Vagina (tissue), 2 donors: ENCODE measurements around the gene REXO5. TPM values are rescaled to one million over a fixed set of nuclear protein-coding genes. Genes with fewer than 3 reads are reported as not detected.
A peak's percentile ranks its signal among the peaks of the same experiment; 100 is the strongest.

Experiments
- DNase-seq, 2 donors: peaks; one replicate each; pipeline ENCODE4 v3.0.0-alpha.2; 2017; ENCODE audit errors: extremely low spot score in 2 of 2
- H3K27ac ChIP-seq: fragments of 200-600 bp; sonication (generic); one replicate; pipeline ENCODE4 v1.5.1; 2019
- H3K27me3 ChIP-seq: fragments of 200-600 bp; sonication (generic); one replicate; pipeline ENCODE4 v1.5.1; 2019
- H3K36me3 ChIP-seq, 2 donors: fragments of 200-600 bp; sonication (generic); one replicate each; pipeline ENCODE4 v1.5.1; 2017 to 2019
- H3K4me1 ChIP-seq: fragments of 200-600 bp; sonication (generic); one replicate; pipeline ENCODE4 v1.5.1; 2019
- H3K4me3 ChIP-seq, 2 donors: fragments of 200-600 bp; sonication (generic); 1 replicate in 1 of 2; 2 replicates in 1 of 2; pipeline ENCODE4 v1.5.1; 2016 to 2019
- H3K9me3 ChIP-seq: fragments of 200-600 bp; sonication (generic); one replicate; pipeline ENCODE4 v1.5.1; 2019
- POLR2A ChIP-seq, 2 donors: fragments of 450-650 bp; IDR thresholded peaks; one replicate each; pipeline ENCODE4 v1.6.1; 2017; ENCODE audit warnings: antibody characterized with exemption in 2 of 2, mild to moderate bottlenecking in 2 of 2, moderate library complexity in 2 of 2
- POLR2AphosphoS5 ChIP-seq, 2 donors: sonication (generic); formaldehyde crosslinking; IDR thresholded peaks; one replicate each; pipeline ENCODE4 v1.9.0; 2017; ENCODE audit warnings: antibody characterized with exemption in 2 of 2, mild to moderate bottlenecking in 2 of 2, low read depth in 1 of 2; ENCODE audit not compliant: insufficient read depth in 1 of 2
- intact Hi-C: fragments of 100-400 bp; cut with DNase I; formaldehyde crosslinking; loops from one replicate; pipeline ENCODE4 v1.15.1; 2023
- total RNA-seq: library from RNA; depleted of rRNA; stranded (reverse); fragments of >200 nt; gene quantifications from one replicate; pipeline ENCODE4 v1.2.3, GENCODE V29; 2016
- TF ChIP-seq, protein P1 (sequence below), 3 experiments: fragments of 450-650 bp in 2 of 3; fragments of 200-600 bp in 1 of 3; sonication (generic) in 1 of 3; IDR thresholded peaks; one replicate each; pipeline ENCODE4 v1.5.1; 2017 to 2019; ENCODE audit warnings: antibody characterized with exemption in 3 of 3, mild to moderate bottlenecking in 2 of 3, moderate library complexity in 2 of 3

Gene REXO5
- total RNA-seq, 1 donor from 2014 or later = 3.7 TPM

DNA sequence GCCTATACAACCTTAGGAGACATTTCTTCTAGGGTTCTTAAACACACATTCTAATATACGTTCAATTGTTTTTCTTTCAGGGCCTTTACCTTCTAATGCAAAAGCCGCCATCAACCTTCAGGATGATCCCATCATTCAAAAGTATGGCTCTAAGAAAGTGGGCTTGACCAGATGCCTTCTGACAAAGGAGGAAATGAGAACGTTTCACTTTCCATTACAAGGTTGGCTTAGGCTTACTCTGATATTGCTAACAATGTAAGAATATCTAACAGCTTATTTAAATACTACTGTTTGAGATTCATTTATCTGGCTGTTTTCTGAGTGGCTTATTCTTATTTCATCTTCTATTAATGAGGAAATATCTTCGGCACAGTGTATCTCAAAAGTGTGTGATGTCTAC, 15.4 kb downstream of the REXO5 start:
- TF ChIP-seq, protein P1, sequence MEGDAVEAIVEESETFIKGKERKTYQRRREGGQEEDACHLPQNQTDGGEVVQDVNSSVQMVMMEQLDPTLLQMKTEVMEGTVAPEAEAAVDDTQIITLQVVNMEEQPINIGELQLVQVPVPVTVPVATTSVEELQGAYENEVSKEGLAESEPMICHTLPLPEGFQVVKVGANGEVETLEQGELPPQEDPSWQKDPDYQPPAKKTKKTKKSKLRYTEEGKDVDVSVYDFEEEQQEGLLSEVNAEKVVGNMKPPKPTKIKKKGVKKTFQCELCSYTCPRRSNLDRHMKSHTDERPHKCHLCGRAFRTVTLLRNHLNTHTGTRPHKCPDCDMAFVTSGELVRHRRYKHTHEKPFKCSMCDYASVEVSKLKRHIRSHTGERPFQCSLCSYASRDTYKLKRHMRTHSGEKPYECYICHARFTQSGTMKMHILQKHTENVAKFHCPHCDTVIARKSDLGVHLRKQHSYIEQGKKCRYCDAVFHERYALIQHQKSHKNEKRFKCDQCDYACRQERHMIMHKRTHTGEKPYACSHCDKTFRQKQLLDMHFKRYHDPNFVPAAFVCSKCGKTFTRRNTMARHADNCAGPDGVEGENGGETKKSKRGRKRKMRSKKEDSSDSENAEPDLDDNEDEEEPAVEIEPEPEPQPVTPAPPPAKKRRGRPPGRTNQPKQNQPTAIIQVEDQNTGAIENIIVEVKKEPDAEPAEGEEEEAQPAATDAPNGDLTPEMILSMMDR (IDR thresholded peaks at IDR 0.05) = no peak
- TF ChIP-seq POLR2AphosphoS5 (IDR thresholded peaks at IDR 0.05; ENCODE audit: insufficient read depth in 1 of 2, low read depth in 1 of 2) (no peak), POLR2A (IDR thresholded peaks at IDR 0.05) (no peak)
- Histone ChIP-seq H3K27me3 (no peaks in the 10 kb centered on the region), H3K9me3 (no peaks in the 10 kb centered on the region), H3K27ac (no peak overlapping the region), H3K4me1 (no peaks in the 10 kb centered on the region), H3K4me3 (no peak overlapping the region), H3K36me3 (peaks cover 0 to 12% of the 10 kb centered on the region in 2 donors)
- intact Hi-C loops = no loop called here
- DNase-seq = no peak

DNA sequence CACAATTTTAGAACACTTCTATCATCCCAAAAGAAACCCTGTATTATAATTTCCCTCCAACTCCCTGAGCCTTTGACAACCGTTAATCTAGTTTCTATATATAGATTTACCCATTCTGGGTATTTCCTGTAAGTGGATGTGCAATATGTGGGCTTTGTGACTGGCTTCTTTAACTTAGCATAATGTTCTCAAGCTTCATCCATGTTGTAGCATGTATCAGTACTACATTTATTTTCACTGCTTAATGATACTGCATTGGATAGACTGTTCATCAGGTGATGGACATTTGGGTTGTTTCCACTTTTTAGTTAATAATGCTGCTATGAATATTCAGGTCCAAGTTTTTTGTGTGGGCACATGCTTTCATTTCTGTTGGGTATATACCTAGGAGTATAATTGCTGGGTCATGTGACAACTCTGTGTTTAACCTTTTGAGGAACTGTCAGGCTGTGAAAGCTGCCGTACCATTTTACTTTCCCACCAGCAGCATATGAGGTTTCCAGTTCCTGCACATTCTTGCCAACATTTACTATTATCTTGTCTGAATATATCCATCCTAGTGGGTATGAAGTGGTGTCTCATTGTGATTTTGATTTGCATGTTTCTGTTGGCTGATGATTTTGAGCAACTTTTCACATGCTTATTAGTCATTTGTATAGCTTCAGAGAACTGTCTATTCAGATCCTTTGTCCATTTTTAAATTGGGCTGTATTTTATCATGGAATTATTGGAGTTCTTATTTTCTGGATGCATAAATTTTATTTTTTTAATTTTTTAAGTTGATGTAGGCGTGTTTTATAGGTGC, 16.4 kb downstream of the REXO5 start:
- no peaks in the 10 kb centered on the region for H3K27me3 ChIP-seq
- no peak overlapping the region for H3K4me3 ChIP-seq
- H3K9me3 ChIP-seq = no peaks in the 10 kb centered on the region
- TF ChIP-seq, protein P1 (IDR thresholded peaks at IDR 0.05) = no peak
- TF ChIP-seq POLR2AphosphoS5 (IDR thresholded peaks at IDR 0.05; ENCODE audit: insufficient read depth in 1 of 2, low read depth in 1 of 2) (no peak), POLR2A (IDR thresholded peaks at IDR 0.05) (no peak)
- no peak overlapping the region for H3K27ac ChIP-seq
- peaks cover 0 to 12% of the 10 kb centered on the region in 2 donors for H3K36me3 ChIP-seq
- intact Hi-C loops = no loop called here
- DNase-seq = no peak
- H3K4me1 ChIP-seq = no peaks in the 10 kb centered on the region

DNA sequence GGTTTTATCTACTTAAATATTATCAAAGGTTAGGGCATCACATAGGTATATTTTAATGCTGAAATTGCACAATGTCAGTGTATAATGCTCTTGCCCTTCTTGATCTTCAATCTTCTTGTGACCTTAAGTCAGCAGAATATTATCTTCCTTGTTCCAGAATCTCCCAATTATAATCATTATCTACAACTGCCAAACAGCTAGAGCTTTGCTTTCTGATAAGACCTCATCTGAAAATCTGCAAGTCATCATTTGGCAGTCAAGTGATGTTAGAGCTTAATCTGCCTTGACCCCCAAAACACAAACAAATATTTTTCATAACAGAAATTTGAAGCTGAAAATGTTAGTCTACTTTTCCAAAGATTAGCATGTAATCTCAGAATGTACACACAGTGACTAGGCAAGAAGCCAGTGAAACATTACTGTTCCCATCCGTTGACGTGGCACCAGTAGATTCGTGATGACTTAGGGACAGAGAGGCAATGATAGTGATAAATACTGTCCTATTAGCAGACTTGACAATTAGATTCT, 19.8 kb downstream of the REXO5 start:
- Histone ChIP-seq H3K4me3 (no peak overlapping the region), H3K4me1 (no peaks in the 10 kb centered on the region), H3K9me3 (no peaks in the 10 kb centered on the region), H3K27me3 (no peaks in the 10 kb centered on the region), H3K36me3 (peaks cover 0 to 12% of the 10 kb centered on the region in 2 donors), H3K27ac (no peak overlapping the region)
- no peak for DNase-seq
- TF ChIP-seq POLR2AphosphoS5 (IDR thresholded peaks at IDR 0.05; ENCODE audit: insufficient read depth in 1 of 2, low read depth in 1 of 2) = no peak
- TF ChIP-seq, protein P1 (IDR thresholded peaks at IDR 0.05) = no peak
- no peak for TF ChIP-seq POLR2A (IDR thresholded peaks at IDR 0.05)
- intact Hi-C loops = no loop called here

GRCh38 chr16:20829536-20829935, 23.2 kb downstream of the REXO5 start:
- H3K4me1 ChIP-seq = no peaks in the 10 kb centered on the region
- no peak overlapping the region for H3K4me3 ChIP-seq
- no peaks in the 10 kb centered on the region for H3K9me3 ChIP-seq
- H3K36me3 ChIP-seq = peaks cover 0 to 7% of the 10 kb centered on the region in 2 donors
- intact Hi-C loops = no loop called here
- no peaks in the 10 kb centered on the region for H3K27me3 ChIP-seq
- no peak for DNase-seq
- no peak overlapping the region for H3K27ac ChIP-seq
- TF ChIP-seq POLR2AphosphoS5 (IDR thresholded peaks at IDR 0.05; ENCODE audit: insufficient read depth in 1 of 2, low read depth in 1 of 2) (no peak), POLR2A (IDR thresholded peaks at IDR 0.05) (no peak)
- TF ChIP-seq, protein P1 (IDR thresholded peaks at IDR 0.05) = no peak

- intact Hi-C loops = no loop called here
- peak overlapping the region; percentile 6 for H3K27ac ChIP-seq
- DNase-seq = no peak
- H3K27me3 ChIP-seq = no peaks in the 10 kb centered on the region
- peaks cover 0 to 7% of the 10 kb centered on the region in 2 donors for H3K36me3 ChIP-seq
- H3K4me3 ChIP-seq = no peak overlapping the region
- TF ChIP-seq POLR2A (IDR thresholded peaks at IDR 0.05) (no peak), POLR2AphosphoS5 (IDR thresholded peaks at IDR 0.05; ENCODE audit: insufficient read depth in 1 of 2, low read depth in 1 of 2) (no peak)
- TF ChIP-seq, protein P1 (IDR thresholded peaks at IDR 0.05) = no peak
- no peaks in the 10 kb centered on the region for H3K4me1 ChIP-seq
- no peaks in the 10 kb centered on the region for H3K9me3 ChIP-seq
Measured at GRCh38 chr16:20830372-20830771, 24.0 kb downstream of the REXO5 start.
